ENCODE results near the gene EDC4. TPM values are rescaled to one million over a fixed set of nuclear protein-coding genes. Genes with fewer than 3 reads are reported as not detected.
"Not testable (repeated sequence)": the region's sequence is repeated elsewhere in the genome, so short reads cannot be mapped to it uniquely, and the experiment has no call there.

The EDC4 gene
- total and polyA plus RNA-seq, 4 donors = 40.8 to 97.9 (median 69.4) TPM

DNA sequence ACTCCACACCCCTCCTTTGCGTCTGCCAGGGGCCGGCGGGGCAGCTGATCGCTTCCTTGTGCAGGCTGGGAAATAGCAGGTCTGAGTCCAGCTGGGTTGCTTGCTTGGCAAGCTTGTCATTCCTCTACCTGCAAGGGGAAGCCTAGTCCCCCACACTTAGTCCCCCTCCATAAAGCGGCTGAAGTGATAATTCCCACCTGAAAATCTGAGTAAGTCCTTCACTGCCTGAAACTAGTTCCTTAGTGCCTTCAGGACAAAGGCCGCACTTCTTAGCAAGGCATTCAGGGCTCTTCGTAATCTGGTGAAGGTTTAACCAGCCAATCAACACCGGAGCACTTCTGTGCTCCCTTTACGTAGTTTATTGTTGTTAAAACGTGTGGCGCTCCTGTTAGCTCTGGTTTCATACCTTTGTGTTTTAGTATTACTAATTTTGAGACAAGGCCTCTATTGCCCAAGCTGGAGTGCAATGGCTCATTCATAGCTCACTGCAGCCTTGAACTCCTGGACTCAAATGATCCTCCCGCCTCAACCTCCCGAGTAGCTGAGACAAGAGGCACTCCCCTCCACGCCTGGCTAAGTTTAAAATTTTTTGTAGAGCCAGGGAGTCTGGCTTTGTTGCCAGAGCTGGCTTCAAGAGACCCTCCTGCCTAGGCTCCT, 21.0 kb downstream of the EDC4 start:
- DNase-seq (ENCODE audit: low read depth in 4 of 6, low spot score in 6 of 6) = no peak
- Histone ChIP-seq H3K27me3 (ENCODE audit: control insufficient read depth, insufficient read depth, low read length) (no peaks in the 10 kb centered on the region), H3K9me3 (ENCODE audit: control insufficient read depth, insufficient read depth, low read length) (no peaks in the 10 kb centered on the region), H3K4me3 (ENCODE audit: low read depth, low read length) (peak overlapping the region; percentile 82), H3K4me1 (ENCODE audit: control insufficient read depth, insufficient read depth, low read length) (peaks cover 38% of the 10 kb centered on the region), H3K27ac (ENCODE audit: low read depth, low read length) (peak overlapping the region; percentile 86), H3K36me3 (ENCODE audit: control insufficient read depth, insufficient read depth, low read length) (no peaks in the 10 kb centered on the region)
- 23% methylated on average over 8 of the region's 14 CpGs for WGBS (ENCODE audit: insufficient coverage)

DNA sequence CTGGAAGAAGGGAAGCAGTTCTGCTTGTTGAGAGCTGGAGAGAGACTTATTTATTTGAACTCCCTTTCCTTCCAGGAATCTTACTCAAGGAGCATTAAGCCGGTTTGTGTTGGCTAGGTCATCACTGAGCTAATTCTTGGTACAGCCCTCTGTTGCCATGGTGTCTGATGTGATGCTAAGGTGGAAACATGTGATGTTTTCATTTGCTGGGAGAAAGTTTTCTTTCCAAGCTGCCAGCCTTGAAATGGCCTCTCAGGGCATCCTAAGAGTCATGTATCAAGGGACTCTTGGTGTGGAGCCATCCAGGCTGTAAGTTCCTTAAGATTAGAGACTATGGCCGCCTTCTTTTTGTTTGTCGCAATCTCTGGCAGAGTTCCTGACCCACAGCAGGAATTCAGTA, 24.4 kb downstream of the EDC4 start:
- no peak overlapping the region for H3K4me3 ChIP-seq (ENCODE audit: low read depth, low read length)
- peaks cover 7% of the 10 kb centered on the region for H3K36me3 ChIP-seq (ENCODE audit: control insufficient read depth, insufficient read depth, low read length)
- peak in 3 of 6 donors; percentile 42 to 91 (median 63) for DNase-seq (ENCODE audit: low read depth in 4 of 6, low spot score in 6 of 6)
- H3K27me3 ChIP-seq (ENCODE audit: control insufficient read depth, insufficient read depth, low read length) = no peaks in the 10 kb centered on the region
- H3K4me1 ChIP-seq (ENCODE audit: control insufficient read depth, insufficient read depth, low read length) = peaks cover 38% of the 10 kb centered on the region
- no peaks in the 10 kb centered on the region for H3K9me3 ChIP-seq (ENCODE audit: control insufficient read depth, insufficient read depth, low read length)
- peak overlapping the region; percentile 86 for H3K27ac ChIP-seq (ENCODE audit: low read depth, low read length)
- 47% methylated on average over 2 of the region's 3 CpGs for WGBS (ENCODE audit: insufficient coverage)

DNA sequence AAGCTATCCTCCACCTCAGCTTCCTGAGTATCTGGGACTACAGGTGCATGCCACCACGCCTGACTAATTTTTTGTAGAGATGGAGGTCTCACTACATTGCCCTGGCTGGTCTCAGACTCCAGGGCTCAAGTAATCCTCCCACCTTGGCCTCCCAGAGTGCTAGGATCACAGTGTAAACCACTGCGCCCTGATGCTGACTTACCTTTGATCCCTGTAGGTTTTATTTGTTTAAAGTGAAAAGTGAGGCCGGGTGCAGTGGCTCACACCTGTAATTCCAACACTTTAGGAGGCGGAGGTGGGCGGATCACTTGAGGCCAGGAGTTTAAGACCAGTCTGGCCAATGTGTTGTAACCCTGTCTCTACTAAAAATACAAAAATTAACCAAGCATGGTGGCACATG, 28.9 kb downstream of the EDC4 start:
- Histone ChIP-seq H3K27ac (ENCODE audit: low read depth, low read length) (no peak overlapping the region), H3K4me3 (ENCODE audit: low read depth, low read length) (no peak overlapping the region), H3K36me3 (ENCODE audit: control insufficient read depth, insufficient read depth, low read length) (peaks cover 14% of the 10 kb centered on the region), H3K27me3 (ENCODE audit: control insufficient read depth, insufficient read depth, low read length) (no peaks in the 10 kb centered on the region), H3K9me3 (ENCODE audit: control insufficient read depth, insufficient read depth, low read length) (no peaks in the 10 kb centered on the region), H3K4me1 (ENCODE audit: control insufficient read depth, insufficient read depth, low read length) (peaks cover 12% of the 10 kb centered on the region)
- 84% methylated on average over 2 of the region's 5 CpGs for WGBS (ENCODE audit: insufficient coverage)
- DNase-seq (ENCODE audit: low read depth in 4 of 6, low spot score in 6 of 6) = no peak

- Histone ChIP-seq H3K27me3 (ENCODE audit: control insufficient read depth, insufficient read depth, low read length) (no peaks in the 10 kb centered on the region), H3K4me3 (ENCODE audit: low read depth, low read length) (no peak overlapping the region), H3K36me3 (ENCODE audit: control insufficient read depth, insufficient read depth, low read length) (peaks cover 14% of the 10 kb centered on the region), H3K27ac (ENCODE audit: low read depth, low read length) (peak overlapping the region; percentile 2), H3K4me1 (ENCODE audit: control insufficient read depth, insufficient read depth, low read length) (peaks cover 6% of the 10 kb centered on the region), H3K9me3 (ENCODE audit: control insufficient read depth, insufficient read depth, low read length) (no peaks in the 10 kb centered on the region)
- no peak for DNase-seq (ENCODE audit: low read depth in 4 of 6, low spot score in 6 of 6)
- 68% methylated on average over 3 of the region's 4 CpGs for WGBS (ENCODE audit: insufficient coverage)
Observed at GRCh38 chr16:67902831-67903230, 30.0 kb downstream of the EDC4 start.

DNA sequence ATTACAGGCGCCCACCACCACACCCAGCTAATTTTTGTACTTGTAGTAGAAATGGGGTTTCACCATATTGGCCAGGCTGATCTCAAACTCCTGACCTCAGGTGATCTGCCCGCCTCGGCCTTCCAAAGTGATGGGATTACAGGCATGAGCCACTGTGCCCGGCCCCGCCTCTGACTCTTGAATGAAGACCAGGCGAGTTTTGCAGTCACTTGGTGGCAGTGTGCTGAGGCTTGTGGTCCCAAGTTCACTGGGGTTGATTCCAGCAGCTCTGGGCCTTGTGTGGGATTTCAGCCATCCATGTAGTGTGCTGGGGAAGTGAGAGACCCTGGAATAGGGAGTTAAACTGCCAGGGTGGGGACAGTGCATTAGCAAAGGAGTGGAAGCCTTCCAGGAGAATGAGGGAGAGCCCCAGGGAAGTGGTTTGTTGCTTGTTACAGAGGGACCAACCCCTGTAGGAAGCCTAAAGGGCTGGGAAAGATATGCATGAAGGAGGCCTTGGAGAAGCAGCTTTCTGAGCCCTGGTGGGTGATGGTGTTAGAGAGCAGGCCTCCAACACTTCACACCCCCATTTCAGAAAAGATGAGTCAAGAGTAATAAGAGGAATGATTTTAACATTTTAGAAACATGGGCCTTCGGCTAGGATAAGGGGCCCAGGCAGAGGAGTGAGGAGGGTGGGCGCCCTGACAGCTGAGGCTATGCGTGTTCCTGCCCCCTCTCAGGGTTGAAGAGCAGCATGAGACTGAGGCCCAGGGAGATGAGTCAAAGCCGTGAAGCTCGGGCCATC, 34.7 kb downstream of the EDC4 start:
- Histone ChIP-seq H3K4me1 (ENCODE audit: control insufficient read depth, insufficient read depth, low read length) (peaks cover 7% of the 10 kb centered on the region), H3K36me3 (ENCODE audit: control insufficient read depth, insufficient read depth, low read length) (peaks cover 41% of the 10 kb centered on the region), H3K27ac (ENCODE audit: low read depth, low read length) (no peak overlapping the region), H3K9me3 (ENCODE audit: control insufficient read depth, insufficient read depth, low read length) (no peaks in the 10 kb centered on the region), H3K27me3 (ENCODE audit: control insufficient read depth, insufficient read depth, low read length) (no peaks in the 10 kb centered on the region), H3K4me3 (ENCODE audit: low read depth, low read length) (no peak overlapping the region)
- DNase-seq (ENCODE audit: low read depth in 4 of 6, low spot score in 6 of 6) = no peak
- 90% methylated on average over 10 of the region's 11 CpGs for WGBS (ENCODE audit: insufficient coverage)

- H3K9me3 ChIP-seq (ENCODE audit: control insufficient read depth, insufficient read depth, low read length) = no peaks in the 10 kb centered on the region
- DNase-seq (ENCODE audit: low read depth in 4 of 6, low spot score in 6 of 6) = no peak
- WGBS (ENCODE audit: insufficient coverage) = 96% methylated on average over 35 of the region's 36 CpGs
- no peak overlapping the region for H3K4me3 ChIP-seq (ENCODE audit: low read depth, low read length)
- H3K36me3 ChIP-seq (ENCODE audit: control insufficient read depth, insufficient read depth, low read length) = peaks cover 37% of the 10 kb centered on the region
- H3K27me3 ChIP-seq (ENCODE audit: control insufficient read depth, insufficient read depth, low read length) = no peaks in the 10 kb centered on the region
- H3K4me1 ChIP-seq (ENCODE audit: control insufficient read depth, insufficient read depth, low read length) = peaks cover 7% of the 10 kb centered on the region
- H3K27ac ChIP-seq (ENCODE audit: low read depth, low read length) = peak overlapping the region; percentile 63
Observed at GRCh38 chr16:67909056-67909742, 36.3 kb downstream of the EDC4 start.

DNA sequence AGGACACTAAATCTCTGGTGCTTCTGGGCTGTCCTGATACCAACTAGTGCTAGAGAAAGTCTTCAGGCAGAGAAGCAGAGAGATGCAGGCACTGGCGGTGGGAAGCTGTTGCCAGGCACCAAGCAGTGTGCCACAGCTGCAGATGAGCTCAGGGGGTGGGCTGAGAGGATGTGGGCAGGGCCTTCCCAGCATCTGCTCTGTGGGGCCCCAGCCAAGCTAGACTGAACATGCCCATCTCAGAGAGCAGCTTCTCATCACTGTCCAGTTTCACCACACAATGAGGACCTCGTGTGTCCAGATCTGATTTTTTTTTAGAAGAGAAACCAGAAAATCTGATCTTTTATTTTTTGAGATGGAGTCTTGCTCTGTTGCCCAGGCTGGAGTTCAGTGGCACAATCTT, 37.3 kb downstream of the EDC4 start:
- 0% methylated on average over 1 of the region's 2 CpGs for WGBS (ENCODE audit: insufficient coverage)
- Histone ChIP-seq H3K27me3 (ENCODE audit: control insufficient read depth, insufficient read depth, low read length) (no peaks in the 10 kb centered on the region), H3K9me3 (ENCODE audit: control insufficient read depth, insufficient read depth, low read length) (no peaks in the 10 kb centered on the region), H3K36me3 (ENCODE audit: control insufficient read depth, insufficient read depth, low read length) (peaks cover 41% of the 10 kb centered on the region), H3K4me3 (ENCODE audit: low read depth, low read length) (no peak overlapping the region), H3K4me1 (ENCODE audit: control insufficient read depth, insufficient read depth, low read length) (peaks cover 14% of the 10 kb centered on the region), H3K27ac (ENCODE audit: low read depth, low read length) (peak overlapping the region; percentile 63)
- peak in 2 of 6 donors; percentile 60 to 75 for DNase-seq (ENCODE audit: low read depth in 4 of 6, low spot score in 6 of 6)

- H3K4me3 ChIP-seq (ENCODE audit: low read depth, low read length) = no peak overlapping the region
- H3K27me3 ChIP-seq (ENCODE audit: control insufficient read depth, insufficient read depth, low read length) = no peaks in the 10 kb centered on the region
- WGBS (ENCODE audit: insufficient coverage) = 85% methylated on average over 5 of the region's 7 CpGs
- H3K27ac ChIP-seq (ENCODE audit: low read depth, low read length) = peak overlapping the region; percentile 10
- H3K36me3 ChIP-seq (ENCODE audit: control insufficient read depth, insufficient read depth, low read length) = peaks cover 53% of the 10 kb centered on the region
- no peaks in the 10 kb centered on the region for H3K9me3 ChIP-seq (ENCODE audit: control insufficient read depth, insufficient read depth, low read length)
- H3K4me1 ChIP-seq (ENCODE audit: control insufficient read depth, insufficient read depth, low read length) = peaks cover 48% of the 10 kb centered on the region
- no peak for DNase-seq (ENCODE audit: low read depth in 4 of 6, low spot score in 6 of 6)
Observed at GRCh38 chr16:67914758-67915495, 42.1 kb downstream of the EDC4 start.

DNA sequence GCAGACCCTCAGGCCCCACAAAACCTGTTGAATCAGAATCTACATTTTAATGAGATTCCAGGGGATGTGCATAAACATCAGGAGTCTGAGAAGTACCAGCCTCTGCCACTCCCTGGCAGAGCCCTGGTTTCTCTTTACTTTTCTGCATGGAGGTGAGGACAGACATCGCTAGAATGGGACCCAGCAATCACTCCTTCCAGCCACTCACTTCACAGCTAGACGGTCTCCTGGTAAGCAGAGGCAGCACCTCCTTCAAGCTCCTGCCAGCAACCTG, 42.6 kb downstream of the EDC4 start:
- no CpG with 5 or more reads among the region's 2 CpGs for WGBS (ENCODE audit: insufficient coverage)
- not testable (repeated sequence) for H3K4me3 ChIP-seq (ENCODE audit: low read depth, low read length); DNase-seq (ENCODE audit: low read depth in 4 of 6, low spot score in 6 of 6); H3K27me3 ChIP-seq (ENCODE audit: control insufficient read depth, insufficient read depth, low read length); H3K9me3 ChIP-seq (ENCODE audit: control insufficient read depth, insufficient read depth, low read length)
- H3K4me1 ChIP-seq (ENCODE audit: control insufficient read depth, insufficient read depth, low read length) = peaks cover 48% of the 10 kb centered on the region
- H3K27ac ChIP-seq (ENCODE audit: low read depth, low read length) = peak overlapping the region; percentile 69
- peaks cover 50% of the 10 kb centered on the region for H3K36me3 ChIP-seq (ENCODE audit: control insufficient read depth, insufficient read depth, low read length)

Measured in spinal cord (tissue), 10 donors.